Mononuclear cell (primary cell): ENCODE results near the gene IVNS1ABP. TPM values are rescaled to one million over a fixed set of nuclear protein-coding genes. Genes with fewer than 3 reads are reported as not detected.

ENCODE experiments used
- H3K27me3 ChIP-seq: 2 replicates; pipeline ENCODE4 v1.6.0; 2011; ENCODE audit warnings: low read length, control low read depth; ENCODE audit not compliant: insufficient read depth
- H3K4me1 ChIP-seq: 2 replicates; pipeline ENCODE4 v1.5.1; 2011; ENCODE audit warnings: mild to moderate bottlenecking, low read length, control low read depth; ENCODE audit not compliant: insufficient read depth
- H3K4me3 ChIP-seq: 2 replicates; pipeline ENCODE4 v1.5.1; 2011; ENCODE audit warnings: mild to moderate bottlenecking, low read length, moderate library complexity
- H3K9me3 ChIP-seq: 2 replicates; pipeline ENCODE4 v1.5.1; 2011; ENCODE audit warnings: low read depth, mild to moderate bottlenecking, control low read depth, low read length
- total RNA-seq: library from RNA; depleted of rRNA; stranded (reverse); fragments of >200 nt; gene quantifications from one replicate; pipeline ENCODE4 v1.2.3, GENCODE V29; 2012

IVNS1ABP gene
- total RNA-seq, 1 donor, result 282 TPM

DNA sequence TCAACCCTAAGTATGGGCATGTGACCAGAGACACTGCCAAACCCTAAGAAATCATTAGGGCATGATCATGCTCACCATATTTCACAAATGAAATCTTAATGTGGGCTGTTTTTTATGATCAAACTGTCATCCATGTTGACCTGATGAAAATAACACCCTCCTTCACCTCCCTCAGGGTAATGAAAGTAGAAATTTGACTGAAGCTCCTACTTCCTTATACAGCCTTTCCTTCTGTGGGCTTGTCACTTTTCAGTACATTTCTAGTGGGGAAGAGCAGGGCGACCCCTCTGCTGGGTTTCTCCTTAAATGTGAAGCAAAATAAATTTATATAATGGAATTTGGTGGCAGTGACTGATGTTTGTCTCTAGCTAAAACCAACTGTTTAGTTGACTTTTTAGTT lies 25.9 kb downstream of the IVNS1ABP start:
- no peaks in the 10 kb centered on the region for H3K27me3 ChIP-seq
- H3K9me3 ChIP-seq, result no peaks in the 10 kb centered on the region
- peaks cover 16% of the 10 kb centered on the region for H3K4me1 ChIP-seq
- H3K4me3 ChIP-seq, result no peak overlapping the region

DNA sequence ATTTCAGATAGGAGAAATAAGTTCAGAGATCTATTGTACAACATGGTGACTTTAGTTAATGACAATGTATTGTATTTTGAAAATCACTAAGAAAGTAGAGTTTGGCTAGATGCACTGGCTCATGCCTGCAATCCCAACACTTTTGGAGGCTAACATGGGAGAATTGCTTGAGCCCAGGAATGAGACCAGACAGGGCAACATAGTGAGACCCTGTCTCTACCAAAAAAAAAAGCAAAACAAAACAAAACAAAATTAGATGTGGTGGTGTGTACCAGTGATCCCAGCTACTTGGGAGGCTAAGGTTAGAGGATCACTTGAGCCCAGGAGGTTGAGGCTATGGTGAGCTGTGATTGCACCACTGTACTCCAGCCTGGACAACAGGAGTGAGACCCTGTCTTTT lies 27.2 kb downstream of the IVNS1ABP start:
- no peaks in the 10 kb centered on the region for H3K9me3 ChIP-seq
- H3K4me3 ChIP-seq, result no peak overlapping the region
- H3K27me3 ChIP-seq, result no peaks in the 10 kb centered on the region
- H3K4me1 ChIP-seq, result peaks cover 16% of the 10 kb centered on the region

DNA sequence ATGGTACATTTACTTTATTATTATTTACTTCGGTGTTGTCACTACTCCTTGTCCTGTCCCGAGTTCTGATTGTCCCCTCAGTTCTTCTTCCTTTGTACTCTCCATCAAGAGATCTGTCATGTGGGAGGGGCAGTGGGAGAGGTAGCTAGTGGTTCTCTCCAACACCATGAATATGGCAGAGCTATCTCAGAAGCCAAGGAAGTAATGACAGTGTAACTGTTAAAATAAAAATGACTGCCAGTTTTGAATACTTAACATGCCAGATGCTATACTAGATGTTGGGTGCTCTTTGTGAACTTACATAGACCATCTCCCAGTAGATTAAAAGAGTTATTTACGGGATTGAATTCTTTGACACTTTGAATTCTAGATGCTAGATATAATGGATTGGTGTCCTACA lies 28.6 kb downstream of the IVNS1ABP start:
- Histone ChIP-seq H3K4me3 (no peak overlapping the region), H3K4me1 (peaks cover 16% of the 10 kb centered on the region), H3K9me3 (no peaks in the 10 kb centered on the region), H3K27me3 (no peaks in the 10 kb centered on the region)

DNA sequence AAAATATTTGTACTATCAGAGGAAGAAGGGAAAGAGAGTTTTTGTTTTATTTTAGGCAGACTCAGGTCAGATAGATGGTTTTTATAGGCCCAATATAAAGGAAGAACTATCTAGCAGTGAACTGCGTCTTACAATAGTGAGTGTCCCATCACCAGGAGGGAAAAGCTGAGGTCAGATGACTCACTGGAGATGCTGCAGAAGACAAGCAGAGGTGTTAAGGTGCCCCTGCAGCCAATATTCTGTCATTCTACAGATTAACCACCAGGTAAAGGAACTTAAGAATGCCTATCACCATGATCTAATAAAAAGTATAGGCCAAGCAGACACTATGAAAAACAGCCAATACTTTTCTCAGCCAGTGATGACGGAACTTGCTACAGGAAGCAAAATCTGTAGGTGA lies 29.6 kb downstream of the IVNS1ABP start:
- no peak overlapping the region for H3K4me3 ChIP-seq
- H3K4me1 ChIP-seq, result peaks cover 14% of the 10 kb centered on the region
- H3K9me3 ChIP-seq, result no peaks in the 10 kb centered on the region
- H3K27me3 ChIP-seq, result no peaks in the 10 kb centered on the region

DNA sequence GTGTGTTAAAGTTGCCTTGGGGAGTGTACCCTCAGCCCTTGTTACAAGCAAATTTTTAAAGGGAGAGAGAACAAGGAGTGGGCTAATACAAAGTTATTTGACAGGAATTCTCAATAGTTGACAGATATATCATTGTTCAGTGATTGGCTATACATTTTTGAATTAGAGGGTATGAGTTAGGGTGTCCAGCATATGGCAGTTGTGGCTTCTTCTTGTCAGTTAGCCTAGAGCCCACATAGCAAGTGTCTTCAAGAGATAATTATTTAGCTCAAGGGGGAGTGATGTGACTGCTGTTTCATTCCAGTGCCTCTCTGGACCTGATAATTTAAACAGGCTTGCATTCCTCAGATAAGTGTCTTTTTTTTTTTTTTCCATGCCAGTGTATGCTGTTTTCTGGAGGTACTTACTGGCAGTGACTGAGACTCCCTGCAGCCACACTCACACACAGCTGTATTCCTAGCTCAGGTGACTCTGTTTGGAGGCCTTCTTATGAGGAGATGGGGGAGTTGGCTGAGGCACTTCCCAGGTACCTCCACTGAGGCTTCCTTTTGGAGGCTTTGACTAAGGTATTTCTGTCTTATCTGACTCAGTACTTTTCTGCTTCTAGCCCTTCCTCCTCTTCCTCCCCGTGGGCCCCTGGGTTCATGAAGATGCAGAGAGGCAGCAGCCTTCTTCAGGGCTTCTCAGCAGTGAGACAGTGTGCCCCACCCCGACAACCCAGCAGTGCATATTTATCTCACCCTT lies 32.3 kb downstream of the IVNS1ABP start:
- Histone ChIP-seq H3K4me1 (peaks cover 14% of the 10 kb centered on the region), H3K27me3 (no peaks in the 10 kb centered on the region), H3K9me3 (no peaks in the 10 kb centered on the region), H3K4me3 (no peak overlapping the region)

DNA sequence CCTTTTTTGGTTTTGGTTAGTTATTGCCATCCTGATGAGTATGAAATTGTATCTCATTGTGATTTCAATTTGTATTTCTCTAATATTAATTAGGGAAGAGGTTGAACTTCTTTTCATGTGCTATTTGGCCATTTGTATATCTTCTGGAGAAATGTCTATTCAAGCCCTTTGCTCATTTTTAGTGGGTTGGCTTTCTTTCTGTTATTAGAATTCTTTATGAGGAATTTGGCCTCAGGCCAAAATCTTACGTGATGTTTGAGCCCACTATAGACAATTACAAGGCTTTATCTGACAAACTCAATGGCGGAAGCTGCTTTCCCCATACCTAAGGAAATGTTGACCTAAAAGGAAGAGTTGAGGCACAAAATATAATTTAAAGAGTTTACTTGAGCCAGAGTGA lies 32.9 kb downstream of the IVNS1ABP start:
- Histone ChIP-seq H3K27me3 (no peaks in the 10 kb centered on the region), H3K9me3 (no peaks in the 10 kb centered on the region), H3K4me1 (peaks cover 14% of the 10 kb centered on the region), H3K4me3 (no peak overlapping the region)

DNA sequence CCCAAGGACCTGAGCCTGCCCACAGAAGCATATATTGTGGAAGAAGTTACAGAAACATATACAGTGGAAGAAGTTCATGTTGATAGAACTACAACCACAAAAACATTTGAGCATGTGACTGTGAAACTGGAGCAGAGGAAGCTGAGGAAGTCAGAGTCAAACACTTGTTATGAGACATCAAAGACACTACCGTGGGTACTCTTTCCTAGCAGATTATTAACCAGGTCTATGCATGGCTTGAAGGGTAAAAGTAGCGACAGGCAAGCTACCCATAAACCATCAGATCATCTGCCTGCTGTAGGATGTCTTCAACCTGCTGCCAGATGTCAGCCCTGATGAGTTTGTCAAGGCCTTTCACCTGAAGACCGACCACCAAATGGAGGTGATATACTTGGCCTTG lies 35.8 kb downstream of the IVNS1ABP start:
- H3K9me3 ChIP-seq, result no peaks in the 10 kb centered on the region
- no peak overlapping the region for H3K4me3 ChIP-seq
- H3K4me1 ChIP-seq, result peaks cover 14% of the 10 kb centered on the region
- H3K27me3 ChIP-seq, result no peaks in the 10 kb centered on the region

DNA sequence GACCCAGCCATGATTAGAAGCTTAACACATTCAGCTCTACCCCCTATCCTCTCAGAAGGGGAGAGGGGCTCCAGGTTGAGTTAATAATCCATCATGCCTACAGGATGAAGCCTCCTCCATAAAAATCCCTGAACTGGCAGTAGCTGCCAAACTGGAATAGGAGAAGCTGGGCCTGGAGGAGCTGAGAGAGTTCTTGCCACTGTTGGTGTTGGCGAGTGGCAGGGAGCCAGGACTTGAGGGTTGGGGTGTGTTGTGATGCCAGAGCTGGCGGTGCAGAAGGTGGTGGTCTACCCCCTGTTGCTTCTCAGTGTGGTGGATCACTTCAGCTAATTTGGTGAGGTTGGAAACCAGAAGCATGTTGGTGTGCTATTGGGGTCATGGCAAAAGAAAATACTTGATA lies 36.5 kb downstream of the IVNS1ABP start:
- H3K4me3 ChIP-seq, result no peak overlapping the region
- H3K27me3 ChIP-seq, result no peaks in the 10 kb centered on the region
- peaks cover 14% of the 10 kb centered on the region for H3K4me1 ChIP-seq
- H3K9me3 ChIP-seq, result no peaks in the 10 kb centered on the region

DNA sequence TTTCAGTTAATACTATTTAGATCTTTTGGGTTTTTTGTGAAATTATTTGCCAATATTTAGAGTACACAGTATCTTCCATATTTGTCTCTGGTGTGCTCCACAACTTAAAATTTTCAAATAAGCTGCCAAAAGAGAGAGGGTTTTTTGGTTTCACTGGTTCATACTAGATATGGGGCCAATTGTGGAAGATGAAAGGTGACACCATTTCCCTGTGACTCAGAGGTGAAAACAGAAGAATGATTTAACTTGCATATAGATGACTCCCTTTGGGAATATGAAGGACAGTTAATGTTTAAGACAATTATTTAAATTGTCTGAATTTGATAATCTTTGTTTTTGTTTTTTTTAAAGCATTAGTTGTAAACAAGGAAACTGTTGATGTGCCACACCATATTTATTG lies 37.5 kb downstream of the IVNS1ABP start:
- no peaks in the 10 kb centered on the region for H3K9me3 ChIP-seq
- no peak overlapping the region for H3K4me3 ChIP-seq
- peaks cover 14% of the 10 kb centered on the region for H3K4me1 ChIP-seq
- H3K27me3 ChIP-seq, result no peaks in the 10 kb centered on the region

DNA sequence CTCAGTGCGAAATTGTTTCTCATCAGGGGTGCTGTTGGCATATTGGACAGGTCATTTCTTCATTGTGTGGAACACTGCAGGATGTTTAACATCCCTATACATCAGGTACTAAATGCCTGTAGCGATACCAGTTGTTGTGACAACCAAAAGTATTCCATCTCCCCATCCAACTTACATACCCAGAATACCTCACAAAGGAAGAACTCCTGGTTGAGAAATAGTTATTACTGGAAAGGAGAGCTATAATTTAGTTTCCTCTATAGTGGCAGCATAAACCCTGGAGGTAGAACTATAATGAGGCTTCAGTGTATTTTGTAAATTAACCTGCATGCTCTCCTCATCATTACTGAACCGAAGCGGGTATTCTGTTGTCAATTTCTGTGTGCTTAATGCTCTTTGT lies 45.1 kb downstream of the IVNS1ABP start:
- Histone ChIP-seq H3K4me1 (no peaks in the 10 kb centered on the region), H3K27me3 (no peaks in the 10 kb centered on the region), H3K9me3 (no peaks in the 10 kb centered on the region), H3K4me3 (no peak overlapping the region)

DNA sequence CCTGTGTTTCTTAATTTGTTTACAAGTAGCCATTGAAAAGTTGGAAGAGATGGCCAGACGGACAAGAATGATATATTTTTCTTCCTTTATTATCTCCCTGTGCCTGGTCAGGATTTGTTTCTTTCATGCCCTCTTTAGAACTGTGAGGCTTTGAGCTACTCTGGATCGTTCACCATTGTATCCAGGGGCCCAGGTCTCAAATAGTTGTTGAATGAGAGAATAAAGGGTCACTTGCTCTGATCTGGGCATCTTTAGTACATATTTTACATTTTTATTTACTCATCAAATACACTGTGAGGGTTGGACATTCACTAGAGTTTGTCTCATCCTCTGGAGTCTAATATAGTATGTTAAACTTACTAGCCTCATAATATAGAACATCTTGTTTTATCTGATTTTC lies 48.7 kb downstream of the IVNS1ABP start:
- H3K27me3 ChIP-seq, result no peaks in the 10 kb centered on the region
- no peaks in the 10 kb centered on the region for H3K9me3 ChIP-seq
- H3K4me3 ChIP-seq, result no peak overlapping the region
- no peaks in the 10 kb centered on the region for H3K4me1 ChIP-seq

DNA sequence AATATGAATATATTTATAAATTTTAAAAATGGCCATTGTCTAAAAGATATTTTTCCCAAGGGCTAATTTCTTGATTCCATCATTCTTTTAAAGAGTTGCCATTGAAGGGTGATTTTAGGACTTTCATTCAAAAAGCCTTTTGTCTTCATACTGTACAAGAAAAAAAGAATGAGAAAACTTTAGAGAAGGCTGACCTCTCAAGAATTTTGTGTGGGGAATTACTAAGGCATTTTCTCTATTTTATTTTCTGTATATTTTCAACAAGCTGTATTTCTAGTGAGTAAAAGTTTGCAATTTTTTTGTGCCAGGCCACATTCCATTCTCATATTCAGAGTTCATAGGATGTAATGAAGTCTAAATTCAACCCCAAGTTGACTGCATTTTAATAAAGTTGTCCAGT lies 49.3 kb downstream of the IVNS1ABP start:
- Histone ChIP-seq H3K4me3 (no peak overlapping the region), H3K9me3 (no peaks in the 10 kb centered on the region), H3K4me1 (no peaks in the 10 kb centered on the region), H3K27me3 (no peaks in the 10 kb centered on the region)

DNA sequence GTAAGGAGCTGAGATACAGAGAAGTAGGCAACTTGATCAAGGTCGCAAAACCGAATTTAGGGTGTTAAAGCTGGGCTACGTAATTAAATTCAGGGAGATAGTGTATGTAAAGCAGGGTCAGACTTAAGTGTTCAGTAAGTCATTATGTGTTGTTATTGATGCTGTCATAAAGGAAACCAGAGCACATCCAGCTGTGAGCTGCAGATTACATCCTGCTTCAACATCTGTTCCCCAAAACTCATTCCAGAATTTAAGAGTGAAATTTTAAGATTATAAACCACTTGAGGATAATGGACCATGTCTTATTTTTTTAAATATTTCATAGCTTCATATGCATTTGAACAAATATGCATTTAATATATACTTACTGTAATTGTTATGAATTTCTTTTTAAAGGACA lies 49.7 kb downstream of the IVNS1ABP start:
- H3K4me1 ChIP-seq, result no peaks in the 10 kb centered on the region
- H3K9me3 ChIP-seq, result no peaks in the 10 kb centered on the region
- no peak overlapping the region for H3K4me3 ChIP-seq
- H3K27me3 ChIP-seq, result no peaks in the 10 kb centered on the region

DNA sequence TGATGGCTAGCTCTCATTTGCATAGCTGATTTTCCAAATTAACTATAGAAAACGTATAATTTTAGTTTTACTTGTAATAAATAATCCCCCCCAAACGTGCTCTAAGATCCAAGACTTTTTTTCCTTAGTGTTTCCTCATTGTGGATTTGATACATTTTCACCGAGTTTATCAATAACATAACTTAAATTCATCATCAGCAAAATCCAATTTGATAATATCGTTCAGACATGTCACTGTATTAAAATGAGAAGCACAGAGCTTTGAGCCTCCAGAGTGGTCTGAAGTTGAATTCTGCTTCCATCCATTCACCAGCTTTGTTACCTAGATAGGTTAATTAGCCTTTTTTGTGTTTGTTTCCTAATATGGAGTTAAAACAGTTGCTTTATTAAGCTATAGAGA lies 51.7 kb downstream of the IVNS1ABP start:
- Histone ChIP-seq H3K4me1 (no peaks in the 10 kb centered on the region), H3K27me3 (no peaks in the 10 kb centered on the region), H3K4me3 (no peak overlapping the region), H3K9me3 (no peaks in the 10 kb centered on the region)

DNA sequence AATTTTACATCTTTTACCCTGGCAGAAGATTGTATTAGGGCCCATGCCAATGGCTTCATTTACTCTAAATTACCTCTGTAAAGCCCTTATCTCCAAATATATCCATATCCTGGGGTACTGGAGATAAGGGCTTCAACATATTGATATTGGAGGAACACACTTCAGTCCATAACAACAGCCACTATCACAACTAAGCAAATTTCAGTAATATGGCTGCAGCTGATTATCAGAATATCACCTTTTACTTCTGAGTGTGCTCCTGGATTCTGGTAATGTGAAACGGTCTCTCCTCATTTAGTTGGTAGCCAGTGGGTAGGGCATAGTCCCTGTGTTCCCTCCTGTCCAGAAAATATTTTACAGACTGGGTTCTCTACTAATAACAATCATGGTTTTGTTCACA lies 53.3 kb downstream of the IVNS1ABP start:
- Histone ChIP-seq H3K4me3 (no peak overlapping the region), H3K9me3 (no peaks in the 10 kb centered on the region), H3K27me3 (no peaks in the 10 kb centered on the region), H3K4me1 (no peaks in the 10 kb centered on the region)

DNA sequence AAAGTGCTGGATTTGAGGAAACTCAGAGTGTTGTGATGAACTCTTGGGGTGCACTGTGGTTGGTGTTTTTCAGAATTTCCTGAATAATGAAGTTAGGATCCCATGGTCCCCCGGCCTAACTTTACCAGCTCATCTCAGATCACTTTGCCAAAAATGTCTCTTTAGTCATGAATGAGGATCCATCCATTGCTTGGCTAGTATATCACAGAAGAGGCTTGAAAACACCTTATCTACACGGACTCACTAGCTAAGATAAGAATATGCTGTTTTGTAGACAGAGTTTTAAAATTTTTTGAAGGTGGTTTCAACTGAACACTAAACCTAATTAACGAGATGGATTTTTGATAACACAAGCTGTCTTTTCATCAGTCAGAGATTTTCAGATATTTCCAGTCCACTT lies 53.8 kb downstream of the IVNS1ABP start:
- Histone ChIP-seq H3K9me3 (no peaks in the 10 kb centered on the region), H3K4me1 (no peaks in the 10 kb centered on the region), H3K4me3 (no peak overlapping the region), H3K27me3 (no peaks in the 10 kb centered on the region)
